ENCODE data around the gene MBOAT7.
A peak's percentile ranks its signal among the peaks of the same experiment; 100 is the strongest.
"Not testable (repeated sequence)": the region's sequence is repeated elsewhere in the genome, so short reads cannot be mapped to it uniquely, and the experiment has no call there.

Gene MBOAT7

DNA sequence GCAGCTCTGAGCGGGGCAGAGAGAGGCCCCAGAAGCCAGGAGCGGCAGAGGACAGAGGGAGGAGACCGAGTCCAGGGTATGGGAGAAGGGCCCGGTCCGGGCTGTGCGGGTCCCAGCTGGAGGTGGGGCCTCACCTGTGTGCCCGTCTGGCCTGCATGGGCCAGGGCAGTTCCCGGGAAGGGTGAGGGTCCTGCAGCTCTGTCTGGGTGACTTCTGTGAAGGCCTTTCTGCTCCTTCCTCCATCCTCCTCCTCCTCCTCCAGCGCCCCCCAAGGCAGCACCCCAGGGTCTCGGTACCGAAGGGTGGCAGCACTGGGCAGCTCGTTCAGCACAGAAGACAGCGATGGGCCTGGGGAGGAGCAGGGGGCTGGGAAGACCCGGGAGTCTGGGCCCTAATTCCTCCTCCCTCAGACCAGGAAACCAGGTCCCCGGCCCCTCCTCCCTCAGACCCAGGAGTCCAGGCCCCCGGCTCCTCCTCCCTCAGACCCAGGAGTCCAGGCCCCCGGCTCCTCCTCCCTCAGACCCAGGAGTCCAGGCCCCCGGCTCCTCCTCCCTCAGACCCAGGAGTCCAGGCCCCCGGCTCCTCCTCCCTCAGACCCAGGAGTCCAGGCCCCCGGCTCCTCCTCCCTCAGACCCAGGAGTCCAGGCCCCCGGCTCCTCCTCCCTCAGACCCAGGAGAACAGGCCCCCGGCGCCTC is 17.5 kb downstream of the MBOAT7 start:
- H3K9ac ChIP-seq (ENCODE audit: low read depth, low read length); H3K27me3 ChIP-seq (ENCODE audit: insufficient read depth, low read length); H3K4me3 ChIP-seq (ENCODE audit: low read length); H3K36me3 ChIP-seq (ENCODE audit: insufficient read depth, low read length); H3K9me3 ChIP-seq (ENCODE audit: insufficient read depth, low read depth, low read length); H3K4me1 ChIP-seq (ENCODE audit: insufficient read depth, low read length); H3K27ac ChIP-seq (ENCODE audit: low read depth, low read length): not testable (repeated sequence)
- WGBS, result 83% methylated on average over 18 of the region's 23 CpGs

DNA sequence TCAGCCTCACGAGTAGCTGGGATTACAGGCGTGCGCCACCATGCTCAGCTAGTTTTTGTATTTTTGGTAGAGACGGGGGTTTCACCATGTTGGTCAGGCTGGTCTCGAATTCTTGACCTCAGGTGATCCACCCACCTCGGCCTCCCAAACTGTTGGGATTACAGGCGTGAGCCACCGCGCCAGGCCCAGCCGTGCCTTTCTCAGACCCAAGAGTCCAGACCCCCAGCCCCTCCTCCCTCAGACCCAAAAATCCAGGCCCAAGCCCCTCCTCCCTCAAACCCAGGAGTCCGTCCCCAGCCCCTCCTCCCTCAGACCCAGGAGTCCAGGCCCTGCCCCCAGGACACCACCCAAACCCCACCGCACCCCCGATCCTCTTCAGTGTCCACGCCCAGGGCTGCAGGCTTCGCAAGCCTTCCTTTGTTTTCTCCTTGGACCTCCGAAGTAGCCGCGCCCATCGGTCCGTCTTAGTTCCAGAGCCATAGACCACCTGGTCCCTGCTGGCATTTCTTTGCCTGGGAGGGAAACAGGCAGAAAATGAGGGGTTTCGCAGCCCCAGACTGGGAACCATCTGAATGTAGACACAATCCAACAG is 20.1 kb downstream of the MBOAT7 start:
- H3K4me3 ChIP-seq (ENCODE audit: low read length), result no peak overlapping the region
- no peak overlapping the region for H3K9ac ChIP-seq (ENCODE audit: low read depth, low read length)
- no peak overlapping the region for H3K27ac ChIP-seq (ENCODE audit: low read depth, low read length)
- H3K4me1 ChIP-seq (ENCODE audit: insufficient read depth, low read length), result no peaks in the 10 kb centered on the region
- 92% methylated on average over 21 of the region's 21 CpGs for WGBS
- no peaks in the 10 kb centered on the region for H3K36me3 ChIP-seq (ENCODE audit: insufficient read depth, low read length)
- H3K9me3 ChIP-seq (ENCODE audit: insufficient read depth, low read depth, low read length), result no peaks in the 10 kb centered on the region
- H3K27me3 ChIP-seq (ENCODE audit: insufficient read depth, low read length), result no peaks in the 10 kb centered on the region

DNA sequence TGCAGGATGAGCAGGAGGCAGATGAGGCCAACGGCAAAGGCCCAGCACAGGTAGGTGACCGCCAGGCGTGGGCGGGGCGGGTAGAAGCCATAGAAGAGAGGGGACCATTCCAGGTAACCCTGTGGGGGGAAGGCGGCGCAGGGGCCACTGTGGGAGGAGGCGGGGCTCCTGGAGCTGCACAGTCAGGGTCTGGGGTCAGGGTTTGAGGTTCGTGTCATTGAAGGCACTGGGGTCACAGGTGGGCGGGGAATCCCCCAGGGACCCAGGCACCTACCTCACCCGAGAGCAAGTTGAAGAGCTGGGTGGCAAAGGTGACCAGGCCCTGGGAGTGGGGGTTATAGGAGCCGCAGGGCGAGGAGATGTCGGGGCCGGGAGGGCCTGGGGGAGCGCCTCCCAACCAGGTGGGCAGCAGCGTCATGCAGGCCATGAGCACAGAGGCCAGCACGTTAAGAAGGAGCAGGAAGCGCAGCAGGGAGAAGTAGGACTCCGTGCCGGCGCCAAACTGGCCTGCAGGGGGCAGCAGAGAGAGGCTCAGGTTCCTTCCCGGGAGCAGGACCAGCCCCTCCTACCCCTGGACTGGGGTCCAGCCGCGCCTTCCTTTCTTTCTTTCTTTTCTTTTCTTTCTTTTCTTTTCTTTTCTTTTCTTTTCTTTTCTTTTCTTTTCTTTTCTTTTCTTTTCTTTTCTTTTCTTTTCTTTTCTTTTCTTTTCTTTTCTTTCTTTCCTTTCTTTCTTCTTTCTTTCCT is 21.0 kb downstream of the MBOAT7 start:
- 34% methylated on average over 25 of the region's 25 CpGs for WGBS
- Histone ChIP-seq H3K9ac (ENCODE audit: low read depth, low read length) (no peak overlapping the region), H3K9me3 (ENCODE audit: insufficient read depth, low read depth, low read length) (no peaks in the 10 kb centered on the region), H3K4me3 (ENCODE audit: low read length) (no peak overlapping the region), H3K27me3 (ENCODE audit: insufficient read depth, low read length) (no peaks in the 10 kb centered on the region), H3K4me1 (ENCODE audit: insufficient read depth, low read length) (no peaks in the 10 kb centered on the region), H3K36me3 (ENCODE audit: insufficient read depth, low read length) (no peaks in the 10 kb centered on the region), H3K27ac (ENCODE audit: low read depth, low read length) (no peak overlapping the region)

GRCh38 chr19:54165222-54165621 is 24.2 kb downstream of the MBOAT7 start:
- no peaks in the 10 kb centered on the region for H3K9me3 ChIP-seq (ENCODE audit: insufficient read depth, low read depth, low read length)
- no peaks in the 10 kb centered on the region for H3K36me3 ChIP-seq (ENCODE audit: insufficient read depth, low read length)
- no peaks in the 10 kb centered on the region for H3K27me3 ChIP-seq (ENCODE audit: insufficient read depth, low read length)
- no peak overlapping the region for H3K9ac ChIP-seq (ENCODE audit: low read depth, low read length)
- no peak overlapping the region for H3K4me3 ChIP-seq (ENCODE audit: low read length)
- H3K27ac ChIP-seq (ENCODE audit: low read depth, low read length), result no peak overlapping the region
- 0 out of 2 replicates have a peak, but pooled peaks cover 6% of the 10 kb centered on the region for H3K4me1 ChIP-seq (ENCODE audit: insufficient read depth, low read length)
- WGBS, result 91% methylated on average over 25 of the region's 25 CpGs

- Histone ChIP-seq H3K36me3 (ENCODE audit: insufficient read depth, low read length) (no peaks in the 10 kb centered on the region), H3K9me3 (ENCODE audit: insufficient read depth, low read depth, low read length) (no peaks in the 10 kb centered on the region), H3K27ac (ENCODE audit: low read depth, low read length) (no peak overlapping the region), H3K27me3 (ENCODE audit: insufficient read depth, low read length) (no peaks in the 10 kb centered on the region), H3K9ac (ENCODE audit: low read depth, low read length) (no peak overlapping the region), H3K4me3 (ENCODE audit: low read length) (peak overlapping the region; percentile 43), H3K4me1 (ENCODE audit: insufficient read depth, low read length) (0 out of 2 replicates have a peak, but pooled peaks cover 6% of the 10 kb centered on the region)
- WGBS, result 33% methylated on average over 35 of the region's 37 CpGs
These were observed 24.9 kb downstream of the MBOAT7 start for GRCh38 chr19:54164369-54165068.

DNA sequence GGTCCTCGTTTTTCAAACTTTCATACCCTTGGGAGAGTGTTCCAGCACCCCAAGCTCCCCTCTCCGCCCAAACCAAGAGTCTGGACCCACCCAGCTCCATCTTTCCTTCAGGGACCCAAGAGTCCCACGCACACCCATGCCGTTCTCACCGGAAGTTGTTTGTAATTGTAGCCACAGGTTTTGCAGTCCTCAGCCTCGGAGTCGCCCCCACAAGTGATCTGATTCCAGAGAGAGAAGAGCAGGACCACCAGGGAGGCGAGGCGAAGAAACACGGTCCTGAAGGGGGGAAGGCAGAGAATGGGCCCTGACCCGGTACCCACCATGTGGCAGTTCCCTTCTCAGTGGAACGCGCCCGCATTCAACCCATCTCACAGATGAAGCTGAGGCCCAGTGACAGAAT is 26.5 kb downstream of the MBOAT7 start:
- H3K9ac ChIP-seq (ENCODE audit: low read depth, low read length), result no peak overlapping the region
- H3K27ac ChIP-seq (ENCODE audit: low read depth, low read length), result no peak overlapping the region
- H3K4me1 ChIP-seq (ENCODE audit: insufficient read depth, low read length), result peaks cover 11% of the 10 kb centered on the region; the same call in 1 of the 2 replicates
- H3K4me3 ChIP-seq (ENCODE audit: low read length), result peak overlapping the region; percentile 63
- H3K9me3 ChIP-seq (ENCODE audit: insufficient read depth, low read depth, low read length), result no peaks in the 10 kb centered on the region
- 0 out of 2 replicates have a peak, but pooled peaks cover 2% of the 10 kb centered on the region for H3K36me3 ChIP-seq (ENCODE audit: insufficient read depth, low read length)
- 92% methylated on average over 14 of the region's 14 CpGs for WGBS
- H3K27me3 ChIP-seq (ENCODE audit: insufficient read depth, low read length), result no peaks in the 10 kb centered on the region

- peak overlapping the region; percentile 63 for H3K4me3 ChIP-seq (ENCODE audit: low read length)
- H3K9me3 ChIP-seq (ENCODE audit: insufficient read depth, low read depth, low read length), result no peaks in the 10 kb centered on the region
- H3K4me1 ChIP-seq (ENCODE audit: insufficient read depth, low read length), result peaks cover 11% of the 10 kb centered on the region; the same call in 1 of the 2 replicates
- no peak overlapping the region for H3K27ac ChIP-seq (ENCODE audit: low read depth, low read length)
- H3K36me3 ChIP-seq (ENCODE audit: insufficient read depth, low read length), result 0 out of 2 replicates have a peak, but pooled peaks cover 2% of the 10 kb centered on the region
- 10% methylated on average over 34 of the region's 35 CpGs for WGBS
- H3K27me3 ChIP-seq (ENCODE audit: insufficient read depth, low read length), result no peaks in the 10 kb centered on the region
- H3K9ac ChIP-seq (ENCODE audit: low read depth, low read length), result no peak overlapping the region
These were observed 27.1 kb downstream of the MBOAT7 start for GRCh38 chr19:54162241-54162805.

DNA sequence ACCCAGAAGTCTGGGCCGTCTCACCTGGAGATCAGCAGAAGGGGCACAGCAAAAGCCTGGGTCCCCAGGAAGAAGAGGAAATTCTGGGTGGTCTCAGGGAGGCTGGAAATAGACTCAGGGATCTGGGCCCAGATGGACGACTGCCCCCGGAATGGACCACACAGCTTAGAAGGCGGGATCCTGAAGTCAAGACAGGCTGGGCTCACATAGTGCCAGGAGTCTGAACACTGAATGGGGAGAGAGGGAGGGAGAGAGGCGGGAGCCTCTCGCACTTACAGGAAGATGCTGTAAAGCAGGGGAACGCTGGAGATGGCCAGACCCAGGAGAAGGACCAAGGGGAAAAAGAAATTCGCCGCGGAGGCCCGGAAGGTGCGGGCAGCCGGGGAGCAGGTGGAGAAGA is 28.5 kb downstream of the MBOAT7 start:
- no peaks in the 10 kb centered on the region for H3K9me3 ChIP-seq (ENCODE audit: insufficient read depth, low read depth, low read length)
- H3K9ac ChIP-seq (ENCODE audit: low read depth, low read length), result peak overlapping the region; percentile 79
- H3K27me3 ChIP-seq (ENCODE audit: insufficient read depth, low read length), result no peaks in the 10 kb centered on the region
- H3K4me3 ChIP-seq (ENCODE audit: low read length), result peak overlapping the region; percentile 78
- H3K27ac ChIP-seq (ENCODE audit: low read depth, low read length), result no peak overlapping the region
- peaks cover 16% of the 10 kb centered on the region for H3K36me3 ChIP-seq (ENCODE audit: insufficient read depth, low read length)
- WGBS, result 61% methylated on average over 13 of the region's 13 CpGs
- H3K4me1 ChIP-seq (ENCODE audit: insufficient read depth, low read length), result peaks cover 11% of the 10 kb centered on the region; the same call in 1 of the 2 replicates

GRCh38 chr19:54160182-54160811 is 29.1 kb downstream of the MBOAT7 start:
- WGBS, result 2% methylated on average over 28 of the region's 28 CpGs
- Histone ChIP-seq H3K27ac (ENCODE audit: low read depth, low read length) (peak overlapping the region; percentile 76), H3K27me3 (ENCODE audit: insufficient read depth, low read length) (no peaks in the 10 kb centered on the region)

DNA sequence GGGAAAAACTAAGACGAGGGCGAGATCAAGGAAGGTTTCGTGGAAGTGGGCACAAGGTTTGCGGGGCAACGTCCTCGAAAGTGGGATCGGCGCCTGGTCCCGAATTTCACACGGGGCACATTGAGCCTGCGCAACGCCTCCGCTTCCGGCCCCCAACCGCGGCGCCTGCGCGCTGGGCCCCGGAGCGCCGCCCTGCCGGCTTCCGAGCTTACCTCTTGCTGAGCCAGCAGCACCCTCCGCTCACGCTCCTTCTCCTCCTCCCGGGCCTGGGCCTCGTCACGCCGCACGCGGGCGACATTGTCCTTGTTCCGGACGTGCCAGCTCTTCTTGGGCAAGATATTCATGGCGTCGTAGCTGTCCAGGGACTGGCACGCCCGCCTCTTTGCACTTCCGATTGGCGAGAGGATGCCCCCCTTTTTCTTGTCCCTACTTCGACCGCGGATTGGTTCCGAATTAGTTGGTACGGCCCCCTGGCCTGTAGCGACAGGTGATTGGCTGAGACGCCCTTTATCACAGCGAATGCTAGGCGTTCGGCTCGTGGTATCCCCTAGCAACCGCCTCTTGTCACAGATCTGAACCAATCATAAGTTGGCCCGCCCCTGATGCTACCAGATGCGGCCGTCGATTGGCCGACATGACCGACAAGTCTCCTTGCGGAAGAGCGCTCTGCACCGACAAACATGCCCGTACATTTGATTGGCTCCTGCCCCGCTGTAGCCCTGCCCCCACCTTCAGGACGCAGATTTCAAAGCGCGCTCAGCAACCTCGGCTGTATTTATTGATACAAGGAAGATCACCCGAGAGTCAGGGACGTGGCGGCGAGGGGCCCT is 29.8 kb downstream of the MBOAT7 start, which contains the start of gene LENG1:
Gene LENG1, minus strand, starts transcription at position 370 of the 830 bp plus-strand sequence. Its CDS starts 26 bp downstream, at position 344.
- no peaks in the 10 kb centered on the region for H3K9me3 ChIP-seq (ENCODE audit: insufficient read depth, low read depth, low read length)
- H3K36me3 ChIP-seq (ENCODE audit: insufficient read depth, low read length), result peaks cover 24% of the 10 kb centered on the region
- peak within 1 kb of the TSS; percentile 84 for H3K9ac ChIP-seq (ENCODE audit: low read depth, low read length)
- H3K4me1 ChIP-seq (ENCODE audit: insufficient read depth, low read length), result peaks cover 11% of the 10 kb centered on the region; the same call in 1 of the 2 replicates
- H3K27ac ChIP-seq (ENCODE audit: low read depth, low read length), result peak within 1 kb of the TSS; percentile 92
- H3K27me3 ChIP-seq (ENCODE audit: insufficient read depth, low read length), result no peaks in the 10 kb centered on the region
- under 1% methylated on average over 72 of the region's 72 CpGs for WGBS
- peak within 1 kb of the TSS; percentile 78 for H3K4me3 ChIP-seq (ENCODE audit: low read length)

More at GRCh38 chr19:54160182-54160811, 29.1 kb downstream of the MBOAT7 start:
- peaks cover 11% of the 10 kb centered on the region; the same call in 1 of the 2 replicates for H3K4me1 ChIP-seq (ENCODE audit: insufficient read depth, low read length)
- peaks cover 17% of the 10 kb centered on the region for H3K36me3 ChIP-seq (ENCODE audit: insufficient read depth, low read length)
- H3K4me3 ChIP-seq (ENCODE audit: low read length), result peak overlapping the region; percentile 78
- H3K9ac ChIP-seq (ENCODE audit: low read depth, low read length), result peak overlapping the region; percentile 79
- H3K9me3 ChIP-seq (ENCODE audit: insufficient read depth, low read depth, low read length), result no peaks in the 10 kb centered on the region

All from HUES64 (cell line).